Fibroblast of skin of right biceps (primary cell): Measurements from ENCODE around the gene CROCC2.

ENCODE experiments used
- DNase-seq: peaks from one replicate; pipeline ENCODE4 v3.0.0-alpha.2; 2013

The CROCC2 gene

GRCh38 chr2:240906141-240906910 lies at the start of gene CROCC2:
Gene CROCC2 (plus strand): TSS chr2:240906336. CDS start chr2:240906514, 178 bp downstream.
- DNase-seq: no peak

- no peak for DNase-seq
Observed at GRCh38 chr2:240857039-240858008, 48.8 kb upstream of the CROCC2 start.

- no peak for DNase-seq
Observed at GRCh38 chr2:240858321-240858720, 47.8 kb upstream of the CROCC2 start.

GRCh38 chr2:240858871-240859270 lies 47.3 kb upstream of the CROCC2 start:
- no peak for DNase-seq

GRCh38 chr2:240861547-240861946 lies 44.6 kb upstream of the CROCC2 start:
- DNase-seq: no peak

- DNase-seq: no peak
Observed at GRCh38 chr2:240864475-240864874, 41.7 kb upstream of the CROCC2 start.

GRCh38 chr2:240865391-240865790 lies 40.7 kb upstream of the CROCC2 start:
- DNase-seq: no peak

- no peak for DNase-seq
Observed at GRCh38 chr2:240868286-240869108, 37.6 kb upstream of the CROCC2 start, which contains the start of gene AGXT. Gene AGXT (plus strand): TSS chr2:240868824. CDS start chr2:240868866, 42 bp downstream.

GRCh38 chr2:240869109-240869955 lies 36.8 kb upstream of the CROCC2 start:
- DNase-seq: no peak

GRCh38 chr2:240869956-240870875 lies 35.9 kb upstream of the CROCC2 start:
- DNase-seq: no peak

GRCh38 chr2:240871071-240871958 lies 34.8 kb upstream of the CROCC2 start:
- no peak for DNase-seq

GRCh38 chr2:240872317-240873097 lies 33.6 kb upstream of the CROCC2 start:
- DNase-seq: no peak

GRCh38 chr2:240873098-240873788 lies 32.9 kb upstream of the CROCC2 start:
- DNase-seq: no peak

- DNase-seq: no peak
Observed at GRCh38 chr2:240873805-240874714, 32.1 kb upstream of the CROCC2 start.

GRCh38 chr2:240874715-240875227 lies 31.4 kb upstream of the CROCC2 start:
- no peak for DNase-seq

GRCh38 chr2:240875228-240876034 lies 30.7 kb upstream of the CROCC2 start:
- DNase-seq: no peak
